GM15510 (cell line): ENCODE measurements around the gene RUNX2.

Source experiments
- POLR2A ChIP-seq: IDR thresholded peaks from 3 replicates; pipeline ENCODE4 v1.6.1; 2011; ENCODE audit warnings: borderline replicate concordance; ENCODE audit not compliant: insufficient read length; ENCODE audit errors: extremely low read depth

RUNX2 gene

DNA sequence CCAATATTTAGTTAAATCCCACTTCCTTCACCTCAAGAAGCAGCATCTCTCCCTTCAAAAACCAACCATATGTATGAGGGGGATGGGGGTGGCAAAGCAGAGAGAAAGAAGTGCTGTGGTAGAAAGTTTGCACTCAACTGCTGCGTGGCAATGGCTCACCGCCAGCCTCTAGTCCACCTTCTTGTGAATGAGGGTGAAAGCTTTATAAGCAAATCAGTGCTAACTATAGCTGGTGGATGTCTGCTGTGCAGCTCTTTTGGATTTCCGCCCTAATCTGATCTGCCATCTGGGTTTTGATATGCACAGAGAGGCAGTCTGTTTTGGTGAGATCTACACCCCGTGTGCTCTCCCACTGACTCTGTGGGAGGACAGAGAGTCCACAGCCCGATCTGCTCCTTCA is 330.8 kb downstream of the RUNX2 start:
- no peak for TF ChIP-seq POLR2A

- no peak for TF ChIP-seq POLR2A
Measured at GRCh38 chr6:45661661-45662060, 333.5 kb downstream of the RUNX2 start.

GRCh38 chr6:45663251-45664221 is 335.4 kb downstream of the RUNX2 start:
- TF ChIP-seq POLR2A, result no peak

- TF ChIP-seq POLR2A, result no peak
Measured at GRCh38 chr6:45664707-45665106, 336.6 kb downstream of the RUNX2 start.

DNA sequence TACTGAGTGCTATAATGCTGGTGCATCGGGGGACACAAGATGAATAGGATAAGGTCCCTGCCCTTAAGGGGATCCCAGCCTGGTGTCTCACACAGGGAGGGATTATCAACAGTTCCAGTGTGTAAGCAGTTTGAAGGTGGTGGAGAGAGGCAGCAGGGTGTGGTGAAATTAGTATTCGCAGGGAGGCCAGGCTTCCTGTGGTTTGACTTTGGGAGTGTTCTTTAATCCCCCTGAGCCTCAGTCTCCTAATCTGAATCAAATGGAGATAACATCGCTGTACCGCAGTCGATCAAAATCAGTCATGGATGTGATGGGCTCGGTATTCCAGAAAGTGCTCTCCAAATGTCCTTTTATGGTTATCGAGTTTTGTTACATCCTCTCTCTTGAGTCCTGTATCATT is 337.7 kb downstream of the RUNX2 start:
- TF ChIP-seq POLR2A, result no peak

DNA sequence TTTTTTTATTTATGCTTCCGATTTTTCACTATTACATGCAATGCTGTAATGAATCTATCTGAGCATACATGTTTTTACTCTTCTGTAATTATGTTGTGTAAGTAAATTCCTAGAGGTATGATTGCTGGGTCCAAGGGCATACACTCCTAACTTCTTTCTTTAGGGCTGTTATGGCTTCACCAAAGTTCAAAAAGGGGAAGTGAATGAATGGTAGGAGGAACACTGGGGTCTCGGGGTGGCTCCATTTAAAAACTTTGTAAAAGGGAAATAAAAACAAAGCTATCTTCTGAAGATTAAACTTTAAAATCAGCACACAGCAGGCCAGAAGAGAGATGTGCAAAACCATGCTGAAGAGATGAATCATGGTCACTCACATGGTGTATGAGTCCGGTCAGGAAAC is 338.7 kb downstream of the RUNX2 start:
- TF ChIP-seq POLR2A, result no peak

GRCh38 chr6:45667300-45667699 is 339.2 kb downstream of the RUNX2 start:
- no peak for TF ChIP-seq POLR2A

- no peak for TF ChIP-seq POLR2A
Measured at GRCh38 chr6:45667766-45668165, 339.6 kb downstream of the RUNX2 start.

DNA sequence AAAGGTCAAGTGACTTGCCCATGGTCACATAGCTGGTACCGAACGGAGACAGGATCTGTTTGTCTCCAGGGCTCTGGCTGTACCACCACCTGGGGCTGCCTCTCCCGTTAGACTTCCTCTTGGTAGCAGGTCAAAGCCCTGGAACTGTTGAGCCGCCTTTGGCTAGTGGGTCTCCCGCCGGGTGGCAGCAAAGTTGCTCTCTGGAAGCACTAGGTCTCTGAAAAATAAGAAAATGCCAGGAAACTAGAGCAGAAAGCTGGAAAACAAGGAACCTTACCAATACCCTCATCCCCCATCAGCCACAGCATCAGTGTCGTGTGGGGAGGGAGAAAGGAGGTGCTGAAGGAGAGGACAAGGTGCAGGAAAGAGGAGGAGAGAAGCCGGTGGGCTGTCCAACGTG is 340.6 kb downstream of the RUNX2 start:
- no peak for TF ChIP-seq POLR2A

DNA sequence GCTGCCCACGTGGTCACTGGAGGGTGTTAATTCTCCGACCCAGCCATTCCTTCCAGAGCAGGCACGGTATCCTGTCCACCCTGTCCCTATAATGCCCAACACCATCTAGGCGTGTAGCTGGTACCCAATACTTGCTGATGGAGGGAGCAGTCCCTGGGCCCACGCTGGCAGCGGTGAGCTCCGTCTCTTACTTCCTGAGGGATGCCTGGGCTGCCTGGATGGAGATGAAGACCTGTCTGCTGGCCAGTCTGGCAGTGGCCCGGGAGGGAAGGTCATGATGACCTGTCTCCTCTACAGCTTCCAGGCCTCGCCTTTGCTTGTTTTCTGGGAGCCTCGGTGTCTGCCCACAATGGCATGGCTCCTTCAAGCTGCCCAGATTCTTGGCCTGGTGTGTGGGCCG is 347.5 kb downstream of the RUNX2 start:
- no peak for TF ChIP-seq POLR2A

DNA sequence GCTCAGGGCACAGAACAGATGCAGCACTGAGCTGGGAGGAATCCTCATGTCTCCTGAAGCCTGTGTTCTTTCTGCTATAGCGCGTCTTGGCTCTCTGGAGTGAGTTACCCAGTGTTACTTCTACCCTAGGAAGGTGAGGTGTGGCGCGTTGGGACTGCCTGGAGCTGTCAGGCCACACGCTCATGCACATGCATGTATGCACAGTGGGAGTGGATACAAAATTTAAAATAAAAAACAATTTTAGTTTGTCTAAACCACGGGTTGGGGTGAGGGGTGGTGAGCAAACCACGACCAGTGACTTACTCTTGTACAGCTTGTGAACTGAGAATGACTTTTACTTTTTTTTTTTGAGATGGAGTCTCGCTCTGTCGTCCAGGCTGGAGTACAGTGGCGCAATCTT is 348.2 kb downstream of the RUNX2 start:
- TF ChIP-seq POLR2A, result no peak

DNA sequence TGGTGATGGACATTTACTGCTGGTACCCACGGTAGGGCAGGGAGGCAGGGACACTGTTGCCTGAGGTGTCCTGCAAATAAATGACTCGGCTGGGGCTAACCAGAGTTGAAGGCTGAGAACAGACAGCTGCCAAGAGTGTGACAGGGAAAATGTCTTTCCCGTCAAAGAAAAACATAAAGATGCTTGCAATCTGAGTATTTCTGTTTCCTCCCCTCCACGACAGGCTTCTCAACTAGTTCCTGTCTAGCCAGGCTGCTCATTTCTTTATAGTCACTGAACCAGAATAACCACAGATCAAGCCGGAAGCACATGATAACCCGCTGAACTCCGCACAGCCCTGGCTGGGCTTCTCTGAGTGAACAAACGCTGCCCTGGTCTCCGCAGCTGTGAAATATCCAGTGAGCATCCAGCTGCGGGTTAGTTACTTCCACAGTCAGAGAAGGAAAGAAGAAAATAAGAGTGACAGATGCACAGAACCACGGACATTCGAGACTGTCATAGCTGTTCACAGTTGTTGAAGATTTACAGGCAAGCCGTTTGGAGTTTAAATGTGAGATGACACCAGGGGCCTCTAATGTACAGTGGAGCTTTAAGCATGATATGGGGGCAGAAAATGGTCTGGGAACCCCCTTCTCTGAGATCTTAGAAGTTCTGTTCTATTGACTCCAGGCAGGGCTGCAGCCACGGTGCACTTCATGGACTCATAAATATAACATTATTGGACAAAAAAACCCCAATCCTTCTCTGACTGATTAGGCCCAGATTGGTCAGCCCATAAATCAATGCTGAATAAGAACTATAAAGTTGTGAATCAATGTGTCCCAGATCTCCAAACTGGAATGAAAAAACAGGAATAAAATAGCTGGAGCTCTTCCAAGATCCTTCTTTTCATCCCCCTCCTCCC is 349.5 kb downstream of the RUNX2 start:
- TF ChIP-seq POLR2A, result no peak

DNA sequence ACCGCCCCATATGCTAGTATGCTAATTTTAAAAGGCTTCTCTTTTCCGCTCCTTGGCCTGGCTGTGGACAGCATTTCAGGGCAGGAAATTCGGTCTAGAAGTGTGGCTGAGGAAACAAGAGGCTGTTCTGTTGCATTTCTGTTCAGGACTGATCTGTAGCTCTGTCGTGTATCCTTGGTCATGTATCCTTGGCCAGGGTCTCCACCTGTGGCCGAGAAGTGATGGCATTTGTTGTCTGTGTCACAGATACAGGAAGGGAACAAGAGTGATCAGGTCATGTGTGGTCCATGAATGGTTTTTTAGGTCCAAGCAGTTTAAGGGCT is 350.1 kb downstream of the RUNX2 start:
- no peak for TF ChIP-seq POLR2A

DNA sequence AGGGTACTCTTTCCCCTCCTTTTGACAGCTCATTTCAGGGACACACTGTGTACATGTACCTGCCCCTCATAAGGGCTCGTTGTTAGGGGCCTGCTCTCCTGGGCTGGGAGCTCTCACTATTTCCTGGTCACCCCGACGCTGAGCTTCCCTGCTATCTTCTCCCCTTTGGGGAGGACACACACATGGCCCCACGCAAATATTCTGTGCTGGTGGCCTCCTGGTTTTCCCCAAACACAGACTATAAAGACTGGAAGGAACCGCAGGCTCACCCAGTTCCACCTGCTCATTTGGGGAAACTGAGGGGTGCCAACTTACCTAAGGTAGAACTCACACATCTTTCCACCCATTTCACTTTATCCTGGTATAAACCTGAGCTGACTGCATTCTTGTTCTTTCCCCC is 351.0 kb downstream of the RUNX2 start:
- no peak for TF ChIP-seq POLR2A

GRCh38 chr6:45679631-45680030 is 351.5 kb downstream of the RUNX2 start:
- no peak for TF ChIP-seq POLR2A
